HCT116 (cell line): ENCODE measurements around the gene UTP15. TPM values are rescaled to one million over a fixed set of nuclear protein-coding genes. Genes with fewer than 3 reads are reported as not detected.

Source experiments
- ATAC-seq: fragments of 200-7000 bp; cut with Tn5 transposase; 2 replicates; pipeline ENCODE4 v1.9.1; 2020; ENCODE audit warnings: mild to moderate bottlenecking, moderate library complexity
- BruUV-seq: library from RNA; stranded (reverse); fragments of 400-500 nt; replicated peaks from 2 replicates; lab custom pipeline; 2021; lab: Mats Ljungman, UMichigan
- CTCF ChIA-PET: fragments of 300-600 bp; sonication (Branson Sonifier 250); formaldehyde crosslinking; loops from one replicate; lab custom pipeline; 2021; ENCODE audit warnings: antibody characterized with exemption; lab: Charles Lee
- POLR2A ChIA-PET: fragments of 300-600, 350-600 bp; sonication (Branson Sonifier 250); formaldehyde crosslinking; loops from one replicate; lab custom pipeline; 2021; ENCODE audit warnings: antibody characterized with exemption; lab: Charles Lee
- RAD21 ChIA-PET, 2 experiments: fragments of 300-600 bp; sonication (Branson Sonifier 250); formaldehyde crosslinking; loops; one replicate each; lab custom pipeline; 2023; ENCODE audit warnings: low total read pairs in 2 of 2; ENCODE audit not compliant: uncharacterized antibody in 2 of 2, unreplicated experiment in 2 of 2, low non-redundant PET in 1 of 2; lab: Charles Lee
- DNase-seq: peaks from one replicate; pipeline ENCODE4 v3.0.0-alpha.2; 2010; ENCODE audit warnings: low read depth, low spot score
- H2AFZ ChIP-seq: fragments of 200-600 bp; shearing (Covaris generic), sonication (generic); 2 replicates; pipeline ENCODE4 v1.6.1; 2017; ENCODE audit warnings: low read depth, mixed run types, mixed read lengths, antibody characterized with exemption, low read length; ENCODE audit not compliant: poor library complexity, severe bottlenecking
- H3K27ac ChIP-seq: 2 replicates; pipeline ENCODE4 v1.5.1; 2012; ENCODE audit warnings: low read depth, low read length
- H3K27me3 ChIP-seq: fragments of 200-600 bp; sonication (generic); 2 replicates; pipeline ENCODE4 v1.6.1; 2016; ENCODE audit warnings: mixed run types, low read length, mixed read lengths; ENCODE audit not compliant: insufficient read depth
- H3K36me3 ChIP-seq, 2 experiments: fragments of 200-500 bp in 1 of 2; fragments of 200-600 bp in 1 of 2; sonication (Bioruptor generic) in 1 of 2; sonication (generic) in 1 of 2; 2 replicates each; pipeline versions ENCODE4 v1.5.1 to v1.6.1; 2014 to 2016; ENCODE audit warnings: low read length in 2 of 2, inconsistent platforms in 1 of 2, mixed read lengths in 1 of 2, mixed run types in 1 of 2; ENCODE audit not compliant: insufficient read depth in 2 of 2, control insufficient read depth in 1 of 2
- H3K4me1 ChIP-seq, 2 experiments: fragments of 200-600 bp in 1 of 2; sonication (generic) in 1 of 2; 2 replicates each; pipeline versions ENCODE4 v1.5.1 to v1.6.1; 2012 to 2017; ENCODE audit warnings: low read length in 2 of 2, inconsistent platforms in 1 of 2, mild to moderate bottlenecking in 1 of 2, mixed read lengths in 1 of 2, mixed run types in 1 of 2, moderate library complexity in 1 of 2; ENCODE audit not compliant: insufficient read depth in 2 of 2, control insufficient read depth in 1 of 2
- H3K4me2 ChIP-seq: fragments of 200-600 bp; sonication (generic); 2 replicates; pipeline ENCODE4 v1.6.1; 2017; ENCODE audit warnings: mixed run types, low read length, mixed read lengths
- H3K4me3 ChIP-seq, 2 experiments: fragments of 200-600 bp in 1 of 2; sonication (generic) in 1 of 2; replicated peaks in 1 of 2; 2 replicates each; pipeline ENCODE4 v1.5.1; 2011 to 2016; ENCODE audit warnings: low read length in 2 of 2, control low read depth in 1 of 2, low read depth in 1 of 2, mild to moderate bottlenecking in 1 of 2, mixed read lengths in 1 of 2, mixed run types in 1 of 2
- H3K79me2 ChIP-seq: fragments of 200-600 bp; sonication (generic); 2 replicates; pipeline ENCODE4 v1.6.1; 2017; ENCODE audit warnings: mild to moderate bottlenecking, mixed run types, low read length, moderate library complexity, mixed read lengths; ENCODE audit not compliant: insufficient read depth
- H3K9ac ChIP-seq: fragments of 200-600 bp; sonication (generic); 2 replicates; pipeline ENCODE4 v1.6.1; 2016; ENCODE audit warnings: low read length, mixed read lengths
- H3K9me2 ChIP-seq: fragments of 200-600 bp; sonication (generic), shearing (Covaris generic); 2 replicates; pipeline ENCODE4 v1.6.1; 2017; ENCODE audit warnings: mixed run types, mild to moderate bottlenecking, moderate library complexity; ENCODE audit not compliant: insufficient read depth
- H3K9me3 ChIP-seq, 2 experiments: fragments of 200-500 bp in 1 of 2; fragments of 200-600 bp in 1 of 2; sonication (Bioruptor generic) in 1 of 2; sonication (generic) in 1 of 2; 2 replicates each; pipeline ENCODE4 v1.6.1; 2014 to 2017; ENCODE audit warnings: low read length in 2 of 2, mixed read lengths in 2 of 2, inconsistent platforms in 1 of 2, low read depth in 1 of 2, mild to moderate bottlenecking in 1 of 2, mixed run types in 1 of 2, moderate library complexity in 1 of 2; ENCODE audit not compliant: control insufficient read depth in 1 of 2, insufficient read depth in 1 of 2
- H4K20me1 ChIP-seq: fragments of 200-600 bp; sonication (generic), shearing (Covaris generic); 2 replicates; pipeline ENCODE4 v1.6.1; 2017; ENCODE audit warnings: mixed run types, mild to moderate bottlenecking, moderate library complexity; ENCODE audit not compliant: insufficient read depth
- CBX3 ChIP-seq: IDR thresholded peaks from 2 replicates; pipeline ENCODE4 v1.6.1; 2012; ENCODE audit warnings: low read depth
- CEBPB ChIP-seq: IDR thresholded peaks from 2 replicates; pipeline ENCODE4 v1.6.1; 2012; ENCODE audit warnings: low read depth
- ELF1 ChIP-seq: IDR thresholded peaks from 2 replicates; pipeline ENCODE4 v1.6.1; 2012; ENCODE audit warnings: low read depth, borderline replicate concordance
- EZH2 ChIP-seq: fragments of 200-600 bp; sonication (generic); IDR thresholded peaks from 2 replicates; pipeline ENCODE4 v1.6.1; 2017; ENCODE audit warnings: antibody characterized with exemption, mixed run types
- MAX ChIP-seq: IDR thresholded peaks from 2 replicates; pipeline ENCODE4 v1.6.1; 2012
- RAD21 ChIP-seq: IDR thresholded peaks from 2 replicates; pipeline ENCODE4 v1.6.1; 2012; ENCODE audit warnings: low read depth, mild to moderate bottlenecking
- SIN3A ChIP-seq: IDR thresholded peaks from 2 replicates; pipeline ENCODE4 v1.6.1; 2012; ENCODE audit warnings: low read depth
- SP1 ChIP-seq: IDR thresholded peaks from 2 replicates; pipeline ENCODE4 v1.6.1; 2012; ENCODE audit warnings: low read depth
- SRF ChIP-seq: IDR thresholded peaks from 2 replicates; pipeline ENCODE4 v1.6.1; 2012; ENCODE audit warnings: low read depth
- TCF7L2 ChIP-seq: IDR thresholded peaks from 2 replicates; pipeline ENCODE4 v1.7.0; 2011; ENCODE audit warnings: borderline replicate concordance, inconsistent platforms; ENCODE audit not compliant: insufficient read depth, insufficient read length; ENCODE audit errors: extremely low read depth
- YY1 ChIP-seq: IDR thresholded peaks from 2 replicates; pipeline ENCODE4 v1.6.1; 2011; ENCODE audit warnings: low read length, low read depth, moderate library complexity, mild to moderate bottlenecking; ENCODE audit not compliant: insufficient replicate concordance; ENCODE audit errors: extremely low read depth
- ZFX ChIP-seq: fragments of 450-650 bp; IDR thresholded peaks from 2 replicates; pipeline ENCODE4 v1.6.1; 2017
- intact Hi-C: fragments of 100-400 bp; cut with micrococcal nuclease; formaldehyde crosslinking; loops from 2 replicates; pipeline ENCODE4 v1.10.0; 2022
- total RNA-seq: library from RNA; stranded (reverse); gene quantifications from one replicate; pipeline ENCODE4 v1.2.1, GENCODE V29; 2021; ENCODE audit not compliant: unreplicated experiment
- TF ChIP-seq, protein P1 (sequence below): IDR thresholded peaks from 2 replicates; pipeline ENCODE4 v1.6.1; 2012
- TF ChIP-seq, protein P2 (sequence below): IDR thresholded peaks from 2 replicates; pipeline ENCODE4 v1.6.1; 2012; ENCODE audit warnings: low read depth

The UTP15 gene
- total RNA-seq, 1 experiment from 2014 or later, result 39.3 TPM

DNA sequence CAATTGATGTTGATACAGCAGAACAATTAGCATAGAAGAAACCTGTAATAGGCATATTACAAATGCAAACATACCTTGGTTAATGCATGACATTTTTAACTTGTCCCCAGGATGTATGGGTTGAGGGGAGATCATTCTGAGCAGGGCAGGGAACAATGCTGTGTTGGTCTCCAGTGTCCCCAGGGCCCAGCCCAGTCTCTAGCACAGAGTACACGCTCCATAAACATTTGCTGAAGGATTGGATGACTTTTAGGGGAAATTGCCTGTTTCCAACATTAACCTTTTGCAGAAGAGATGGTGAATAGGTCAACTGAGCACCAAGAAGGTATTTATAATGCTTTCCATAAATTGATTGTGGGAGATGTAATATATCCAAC, 20.2 kb upstream of the UTP15 start:
- no peak for ATAC-seq
- intact Hi-C loops, result no loop called here
- no peak overlapping the region for H3K9ac ChIP-seq
- no peaks in the 10 kb centered on the region for H3K9me3 ChIP-seq
- H3K27ac ChIP-seq, result no peak overlapping the region
- no peak overlapping the region for H3K4me3 ChIP-seq
- ChIA-PET RAD21 (no interaction called here), POLR2A (no interaction called here), CTCF (no interaction called here)
- no peak for DNase-seq
- H3K36me3 ChIP-seq, result no peaks in the 10 kb centered on the region
- no peaks in the 10 kb centered on the region for H3K27me3 ChIP-seq
- no peaks in the 10 kb centered on the region for H3K79me2 ChIP-seq
- TF ChIP-seq TCF7L2 (no peak), RAD21 (no peak), CEBPB (no peak), CBX3 (no peak), ELF1 (no peak), SRF (no peak)
- peaks cover 0 to 4% of the 10 kb centered on the region in 2 experiments; a peak in 1 of 4 replicates for H3K4me1 ChIP-seq
- no peaks in the 10 kb centered on the region for H3K9me2 ChIP-seq
- no peaks in the 10 kb centered on the region for H4K20me1 ChIP-seq
- H2AFZ ChIP-seq, result no peak overlapping the region
- no TSS peak for BruUV-seq
- H3K4me2 ChIP-seq, result no peak overlapping the region

DNA sequence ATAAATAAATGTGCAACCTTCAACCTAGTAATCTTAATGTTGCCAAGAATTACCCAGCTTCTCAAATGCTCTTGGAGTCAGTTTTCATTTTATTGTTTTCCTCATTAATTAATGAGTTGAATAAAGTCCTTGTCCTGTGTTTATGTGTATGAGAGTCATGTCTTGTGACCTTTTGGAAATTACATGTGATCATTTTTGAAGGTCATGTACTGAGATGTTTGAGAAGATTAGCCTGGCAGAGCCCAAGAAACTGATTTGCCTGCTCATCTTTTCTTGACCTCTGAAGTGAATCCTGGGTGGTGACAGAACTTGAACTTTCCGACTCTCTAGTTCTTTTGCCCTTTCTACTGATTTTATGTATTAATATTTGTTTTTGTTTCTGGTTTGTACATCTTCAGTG, 15.5 kb upstream of the UTP15 start:
- no peaks in the 10 kb centered on the region for H3K4me1 ChIP-seq
- H3K27ac ChIP-seq, result no peak overlapping the region
- no peaks in the 10 kb centered on the region for H3K9me3 ChIP-seq
- H3K4me3 ChIP-seq, result no peak overlapping the region
- ChIA-PET RAD21 (no interaction called here), POLR2A (no interaction called here), CTCF (no interaction called here)
- no TSS peak for BruUV-seq
- no peaks in the 10 kb centered on the region for H3K79me2 ChIP-seq
- no peak for DNase-seq
- no peaks in the 10 kb centered on the region for H4K20me1 ChIP-seq
- no peaks in the 10 kb centered on the region for H3K27me3 ChIP-seq
- H3K36me3 ChIP-seq, result peaks cover 0 to 2% of the 10 kb centered on the region in 2 experiments; a peak in 1 of 4 replicates
- no peak overlapping the region for H3K9ac ChIP-seq
- no peak overlapping the region for H2AFZ ChIP-seq
- TF ChIP-seq MAX (no peak), SP1 (no peak), EZH2 (no peak), YY1 (no peak), SIN3A (no peak), ZFX (no peak), RAD21 (no peak)
- TF ChIP-seq, protein P1, sequence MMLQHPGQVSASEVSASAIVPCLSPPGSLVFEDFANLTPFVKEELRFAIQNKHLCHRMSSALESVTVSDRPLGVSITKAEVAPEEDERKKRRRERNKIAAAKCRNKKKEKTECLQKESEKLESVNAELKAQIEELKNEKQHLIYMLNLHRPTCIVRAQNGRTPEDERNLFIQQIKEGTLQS, result no peak
- TF ChIP-seq, protein P2, sequence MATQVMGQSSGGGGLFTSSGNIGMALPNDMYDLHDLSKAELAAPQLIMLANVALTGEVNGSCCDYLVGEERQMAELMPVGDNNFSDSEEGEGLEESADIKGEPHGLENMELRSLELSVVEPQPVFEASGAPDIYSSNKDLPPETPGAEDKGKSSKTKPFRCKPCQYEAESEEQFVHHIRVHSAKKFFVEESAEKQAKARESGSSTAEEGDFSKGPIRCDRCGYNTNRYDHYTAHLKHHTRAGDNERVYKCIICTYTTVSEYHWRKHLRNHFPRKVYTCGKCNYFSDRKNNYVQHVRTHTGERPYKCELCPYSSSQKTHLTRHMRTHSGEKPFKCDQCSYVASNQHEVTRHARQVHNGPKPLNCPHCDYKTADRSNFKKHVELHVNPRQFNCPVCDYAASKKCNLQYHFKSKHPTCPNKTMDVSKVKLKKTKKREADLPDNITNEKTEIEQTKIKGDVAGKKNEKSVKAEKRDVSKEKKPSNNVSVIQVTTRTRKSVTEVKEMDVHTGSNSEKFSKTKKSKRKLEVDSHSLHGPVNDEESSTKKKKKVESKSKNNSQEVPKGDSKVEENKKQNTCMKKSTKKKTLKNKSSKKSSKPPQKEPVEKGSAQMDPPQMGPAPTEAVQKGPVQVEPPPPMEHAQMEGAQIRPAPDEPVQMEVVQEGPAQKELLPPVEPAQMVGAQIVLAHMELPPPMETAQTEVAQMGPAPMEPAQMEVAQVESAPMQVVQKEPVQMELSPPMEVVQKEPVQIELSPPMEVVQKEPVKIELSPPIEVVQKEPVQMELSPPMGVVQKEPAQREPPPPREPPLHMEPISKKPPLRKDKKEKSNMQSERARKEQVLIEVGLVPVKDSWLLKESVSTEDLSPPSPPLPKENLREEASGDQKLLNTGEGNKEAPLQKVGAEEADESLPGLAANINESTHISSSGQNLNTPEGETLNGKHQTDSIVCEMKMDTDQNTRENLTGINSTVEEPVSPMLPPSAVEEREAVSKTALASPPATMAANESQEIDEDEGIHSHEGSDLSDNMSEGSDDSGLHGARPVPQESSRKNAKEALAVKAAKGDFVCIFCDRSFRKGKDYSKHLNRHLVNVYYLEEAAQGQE, result no peak
- H3K4me2 ChIP-seq, result no peak overlapping the region
- H3K9me2 ChIP-seq, result no peaks in the 10 kb centered on the region
- no peak for ATAC-seq
- intact Hi-C loops, result no loop called here
